Measurements from ENCODE around the gene TGFA. TPM values are rescaled to one million over a fixed set of nuclear protein-coding genes. Genes with fewer than 3 reads are reported as not detected.
A peak's percentile ranks its signal among the peaks of the same experiment; 100 is the strongest.

TGFA gene
- polyA plus RNA-seq, 1 donor (not counting 4 experiments of a cell fraction or from before 2014, with no cell fraction given): 51.7 TPM

DNA sequence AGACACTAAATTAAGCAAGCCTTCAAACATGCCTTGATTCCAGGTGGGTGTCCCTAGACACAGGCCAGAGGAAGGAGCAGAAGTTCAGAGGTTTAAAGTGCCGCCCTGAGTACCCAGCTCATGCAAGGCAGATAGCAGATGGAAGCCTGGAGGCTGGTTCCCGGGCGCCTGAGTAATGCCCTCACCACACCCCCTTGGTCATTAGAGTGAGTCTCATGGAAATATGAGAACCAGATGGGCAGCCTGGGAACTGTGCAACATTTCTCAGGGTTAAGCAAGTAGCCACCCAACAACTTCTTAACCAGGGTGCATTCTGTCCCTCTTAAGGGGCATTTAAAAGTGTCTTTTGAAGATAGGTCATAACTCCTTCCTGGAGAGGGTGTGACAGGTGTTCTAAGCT lies 44.1 kb downstream of the TGFA start:
- Histone ChIP-seq H4K20me1 (ENCODE audit: control insufficient read depth, extremely low read depth, insufficient read depth, low read length) (peaks cover 22% of the 10 kb centered on the region), H3K9ac (ENCODE audit: control insufficient read depth, extremely low read depth, insufficient read depth, low read length) (peak overlapping the region; percentile 61), H3K4me1 (ENCODE audit: control insufficient read depth, extremely low read depth, insufficient read depth, low read length) (peaks cover 24% of the 10 kb centered on the region), H3K9me3 (ENCODE audit: control insufficient read depth, low read depth, low read length) (no peaks in the 10 kb centered on the region), H3K9me1 (ENCODE audit: control insufficient read depth, extremely low read depth, insufficient read depth, low read length) (peaks cover 20% of the 10 kb centered on the region), H3K27ac (ENCODE audit: control insufficient read depth, insufficient read depth, low read length) (peak overlapping the region; percentile 86), H3K4me3 (ENCODE audit: control insufficient read depth in 2 of 3, extremely low read depth in 1 of 3, insufficient read depth in 2 of 3, low read depth in 1 of 3, low read length in 3 of 3) (no peak overlapping the region), H3K79me2 (ENCODE audit: control insufficient read depth, insufficient read depth, low read length) (peaks cover 99% of the 10 kb centered on the region), H3K36me3 (ENCODE audit: control insufficient read depth in 2 of 2, extremely low read depth in 1 of 2, insufficient read depth in 2 of 2, low read length in 2 of 2) (peaks cover 17 to 48% of the 10 kb centered on the region in 2 experiments), H2AFZ (ENCODE audit: control insufficient read depth, low read length) (no peak overlapping the region), H3K27me3 (ENCODE audit: control insufficient read depth, extremely low read depth, insufficient read depth, low read length) (no peaks in the 10 kb centered on the region), H3K4me2 (ENCODE audit: control insufficient read depth, extremely low read depth, insufficient read depth, low read depth, low read length) (peak overlapping the region; percentile 43)
- dilution Hi-C loops (cut with MboI; ENCODE audit: extremely low pct_ligation_motif_present, low sequenced_read_pairs): no loop called here
- DNase-seq (ENCODE audit: low read depth, low spot score) (no peak), FAIRE-seq (no peak)
- TF ChIP-seq EZH2 (IDR thresholded peaks at IDR 0.05; ENCODE audit: low read length) (no peak), CTCF (optimal IDR thresholded peaks at IDR 0.05 in 1 of 3, IDR thresholded peaks at IDR 0.05 in 1 of 3, conservative IDR thresholded peaks at IDR 0.05 in 1 of 3; ENCODE audit: extremely low read depth in 1 of 3, insufficient read depth in 2 of 3, low read length in 3 of 3) (no peak)

DNA sequence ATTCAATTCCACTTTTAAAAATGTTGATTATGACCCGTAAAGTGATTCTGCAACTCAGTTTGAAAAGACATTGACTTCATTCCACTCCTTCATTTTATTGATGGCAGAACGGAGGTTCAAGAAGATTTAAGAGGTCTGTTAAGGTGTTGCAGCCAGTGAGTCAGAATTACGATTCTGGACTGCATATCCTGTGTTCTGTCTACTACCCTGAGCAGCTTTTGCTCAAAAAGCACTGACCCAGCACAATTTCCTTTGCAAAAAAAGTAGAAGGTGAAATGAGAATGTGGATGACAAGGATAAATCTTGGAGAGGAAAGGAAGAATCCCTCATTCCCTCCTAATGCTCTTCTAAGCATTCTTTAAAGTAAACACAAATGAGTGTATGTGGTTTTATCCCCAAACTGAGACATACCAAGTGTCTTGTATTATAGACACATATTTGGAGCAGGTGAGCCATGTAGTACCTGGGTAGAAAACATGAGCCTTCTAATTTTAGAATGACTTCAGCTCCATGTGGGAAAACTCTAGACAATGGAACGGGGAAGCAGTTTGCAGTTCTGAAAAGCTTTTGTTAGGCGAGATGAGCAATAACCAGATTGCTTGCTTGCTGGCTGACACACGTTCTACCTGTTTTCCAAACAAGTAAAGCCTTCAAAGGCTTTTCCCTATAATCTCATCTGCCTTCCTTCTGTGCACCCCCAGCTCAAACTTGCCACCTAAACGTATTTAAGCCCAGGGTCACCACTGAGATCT lies 44.7 kb downstream of the TGFA start:
- H3K4me1 ChIP-seq (ENCODE audit: control insufficient read depth, extremely low read depth, insufficient read depth, low read length): peaks cover 21% of the 10 kb centered on the region
- peaks cover 20% of the 10 kb centered on the region for H3K9me1 ChIP-seq (ENCODE audit: control insufficient read depth, extremely low read depth, insufficient read depth, low read length)
- H4K20me1 ChIP-seq (ENCODE audit: control insufficient read depth, extremely low read depth, insufficient read depth, low read length): peaks cover 22% of the 10 kb centered on the region
- H3K4me3 ChIP-seq (ENCODE audit: control insufficient read depth in 2 of 3, extremely low read depth in 1 of 3, insufficient read depth in 2 of 3, low read depth in 1 of 3, low read length in 3 of 3): no peak overlapping the region
- H3K27me3 ChIP-seq (ENCODE audit: control insufficient read depth, extremely low read depth, insufficient read depth, low read length): no peaks in the 10 kb centered on the region
- FAIRE-seq (peak; percentile 88), DNase-seq (ENCODE audit: low read depth, low spot score) (no peak)
- H3K79me2 ChIP-seq (ENCODE audit: control insufficient read depth, insufficient read depth, low read length): peaks cover 98% of the 10 kb centered on the region
- dilution Hi-C loops (cut with MboI; ENCODE audit: extremely low pct_ligation_motif_present, low sequenced_read_pairs): no loop called here
- H3K36me3 ChIP-seq (ENCODE audit: control insufficient read depth in 2 of 2, extremely low read depth in 1 of 2, insufficient read depth in 2 of 2, low read length in 2 of 2): peaks cover 15 to 43% of the 10 kb centered on the region in 2 experiments
- H3K27ac ChIP-seq (ENCODE audit: control insufficient read depth, insufficient read depth, low read length): peak overlapping the region; percentile 86
- TF ChIP-seq CTCF (optimal IDR thresholded peaks at IDR 0.05 in 1 of 3, IDR thresholded peaks at IDR 0.05 in 1 of 3, conservative IDR thresholded peaks at IDR 0.05 in 1 of 3; ENCODE audit: extremely low read depth in 1 of 3, insufficient read depth in 2 of 3, low read length in 3 of 3): no peak
- no peak for TF ChIP-seq EZH2 (IDR thresholded peaks at IDR 0.05; ENCODE audit: low read length)
- no peak overlapping the region for H2AFZ ChIP-seq (ENCODE audit: control insufficient read depth, low read length)
- H3K4me2 ChIP-seq (ENCODE audit: control insufficient read depth, extremely low read depth, insufficient read depth, low read depth, low read length): peak overlapping the region; percentile 43
- H3K9me3 ChIP-seq (ENCODE audit: control insufficient read depth, low read depth, low read length): no peaks in the 10 kb centered on the region
- H3K9ac ChIP-seq (ENCODE audit: control insufficient read depth, extremely low read depth, insufficient read depth, low read length): peak overlapping the region; percentile 61
